Ecto neural progenitor cell (in vitro differentiated cells): Measurements from ENCODE around the gene NFATC1.

ENCODE experiments used
- DNase-seq: peaks from one replicate; pipeline ENCODE4 v3.0.0-alpha.2; 2018; ENCODE audit warnings: low spot score

The NFATC1 gene

DNA sequence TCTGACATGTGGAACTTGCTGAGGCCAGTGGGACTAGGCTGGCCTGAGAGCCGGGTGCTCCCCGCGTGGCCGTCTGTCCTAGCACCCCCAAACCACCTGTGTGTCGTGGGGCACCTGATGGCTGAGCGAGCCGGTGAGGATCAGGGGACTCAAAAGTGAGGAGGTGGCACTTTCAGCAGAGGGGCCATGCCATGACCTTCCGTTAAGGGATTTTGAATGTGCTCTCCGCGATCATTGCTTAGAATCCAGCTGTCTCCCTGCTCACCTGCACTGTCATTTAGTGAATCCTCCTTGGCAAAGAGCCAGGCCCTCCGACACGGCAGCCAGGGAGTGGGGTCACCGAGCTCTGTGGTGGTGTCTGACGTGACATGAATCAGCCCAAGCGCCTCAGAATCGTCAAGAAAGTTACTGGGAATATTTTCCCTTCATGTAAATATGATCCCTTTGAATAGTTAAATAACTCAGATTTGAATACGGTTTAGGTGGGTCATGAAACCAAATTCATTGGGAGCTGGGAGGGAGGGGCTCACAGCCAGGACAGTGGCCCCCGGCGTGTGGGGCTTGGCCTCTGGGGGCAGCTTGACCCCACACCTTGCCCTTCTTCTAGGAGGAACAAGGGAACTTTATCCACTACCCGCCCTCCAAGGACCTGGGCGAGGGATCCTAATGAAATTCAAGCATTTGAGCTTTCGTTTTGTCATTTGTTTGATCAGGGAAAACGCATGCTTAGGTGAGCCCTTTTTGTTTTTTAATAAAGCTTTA is 9.5 kb downstream of the NFATC1 start:
- no peak for DNase-seq

DNA sequence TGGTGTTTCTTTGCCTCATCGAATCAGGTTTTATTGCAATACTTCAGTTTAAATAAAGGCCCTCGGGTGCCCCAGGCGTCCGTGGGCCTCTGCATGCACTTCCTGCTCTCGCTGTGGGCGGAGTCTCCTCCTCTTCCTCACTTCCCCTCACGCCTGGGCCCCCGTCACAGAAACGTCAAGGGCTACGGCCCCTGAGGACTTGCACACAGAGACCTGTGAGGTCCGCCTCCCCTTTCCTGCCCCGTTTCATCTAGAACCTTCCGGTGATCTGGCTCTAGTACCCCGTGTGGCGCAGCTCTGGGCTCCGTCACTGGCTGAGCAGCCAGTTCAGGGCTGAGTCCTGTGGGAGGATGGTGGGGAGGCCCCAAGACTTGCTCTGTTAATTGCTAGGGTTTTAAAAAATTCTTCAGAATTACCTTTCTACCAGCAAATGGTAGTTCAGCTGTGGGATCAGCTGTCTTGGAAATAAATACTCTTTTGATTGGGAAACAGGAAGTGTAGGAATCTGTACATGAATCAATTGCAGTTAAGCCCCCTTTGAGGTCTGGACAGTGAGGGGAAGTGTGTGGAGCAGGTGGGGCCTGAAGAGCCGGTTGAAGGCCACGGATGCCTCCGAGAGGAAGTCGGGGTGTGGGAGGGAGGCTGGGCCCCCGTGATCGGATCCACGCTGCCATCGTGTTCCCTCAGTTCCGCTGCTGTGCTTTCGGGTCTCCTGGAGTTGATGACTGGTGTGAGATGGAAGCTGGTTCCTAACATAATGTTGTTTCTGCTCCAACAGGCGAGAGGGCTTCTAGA is 10.2 kb downstream of the NFATC1 start:
- DNase-seq, result no peak

DNA sequence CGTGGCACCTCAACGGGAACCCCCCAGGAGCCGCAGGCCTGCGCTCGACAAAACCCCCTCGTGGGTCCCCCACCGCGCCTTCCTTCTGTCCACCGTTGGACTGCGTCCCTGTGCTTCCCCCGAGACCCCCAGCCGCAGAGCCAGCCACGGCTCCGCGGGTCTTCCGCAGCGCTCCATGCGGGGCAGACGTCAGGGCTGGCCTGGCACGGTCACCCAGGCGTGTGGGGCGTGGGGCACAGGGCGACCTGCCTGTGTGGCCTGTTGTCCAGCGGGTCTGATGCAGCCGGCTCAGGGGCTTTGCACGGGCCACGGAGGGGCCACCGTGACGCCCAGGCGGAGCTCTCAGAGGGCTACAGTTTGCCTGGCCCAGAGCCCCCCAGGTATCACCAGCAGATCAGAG is 11.0 kb downstream of the NFATC1 start:
- DNase-seq, result no peak

DNA sequence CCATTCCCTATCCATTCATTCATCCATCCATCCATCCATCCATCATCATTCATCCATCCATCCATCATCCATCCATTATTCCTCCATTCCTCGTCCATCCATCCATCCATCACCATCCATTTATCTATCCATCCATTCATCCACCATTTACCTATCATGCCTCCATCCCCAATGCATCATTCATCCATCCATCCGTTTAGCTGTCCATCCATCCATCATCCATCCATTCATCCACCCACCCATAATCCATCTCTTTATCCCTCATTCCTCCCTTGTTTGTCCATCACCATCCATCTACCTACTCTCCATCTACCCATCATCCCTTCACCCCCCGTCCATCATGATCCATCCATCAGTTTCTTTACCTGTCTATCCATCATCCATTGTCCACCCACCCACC is 13.6 kb downstream of the NFATC1 start:
- no peak for DNase-seq

DNA sequence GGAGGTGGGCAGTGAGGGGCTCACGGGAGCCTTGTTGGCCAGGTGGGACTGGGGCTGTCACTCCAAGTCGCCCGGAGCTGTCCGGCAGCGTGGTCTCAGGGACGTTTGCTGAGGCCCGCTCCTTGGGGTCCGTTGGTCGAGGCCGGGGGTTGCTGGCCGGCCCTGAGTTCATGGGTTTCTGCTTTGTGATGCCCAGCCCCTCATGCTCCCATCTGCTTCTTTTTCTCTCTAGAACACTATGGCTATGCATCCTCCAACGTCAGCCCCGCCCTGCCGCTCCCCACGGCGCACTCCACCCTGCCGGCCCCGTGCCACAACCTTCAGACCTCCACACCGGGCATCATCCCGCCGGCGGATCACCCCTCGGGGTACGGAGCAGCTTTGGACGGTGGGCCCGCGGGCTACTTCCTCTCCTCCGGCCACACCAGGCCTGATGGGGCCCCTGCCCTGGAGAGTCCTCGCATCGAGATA is 14.5 kb downstream of the NFATC1 start:
- no peak for DNase-seq

DNA sequence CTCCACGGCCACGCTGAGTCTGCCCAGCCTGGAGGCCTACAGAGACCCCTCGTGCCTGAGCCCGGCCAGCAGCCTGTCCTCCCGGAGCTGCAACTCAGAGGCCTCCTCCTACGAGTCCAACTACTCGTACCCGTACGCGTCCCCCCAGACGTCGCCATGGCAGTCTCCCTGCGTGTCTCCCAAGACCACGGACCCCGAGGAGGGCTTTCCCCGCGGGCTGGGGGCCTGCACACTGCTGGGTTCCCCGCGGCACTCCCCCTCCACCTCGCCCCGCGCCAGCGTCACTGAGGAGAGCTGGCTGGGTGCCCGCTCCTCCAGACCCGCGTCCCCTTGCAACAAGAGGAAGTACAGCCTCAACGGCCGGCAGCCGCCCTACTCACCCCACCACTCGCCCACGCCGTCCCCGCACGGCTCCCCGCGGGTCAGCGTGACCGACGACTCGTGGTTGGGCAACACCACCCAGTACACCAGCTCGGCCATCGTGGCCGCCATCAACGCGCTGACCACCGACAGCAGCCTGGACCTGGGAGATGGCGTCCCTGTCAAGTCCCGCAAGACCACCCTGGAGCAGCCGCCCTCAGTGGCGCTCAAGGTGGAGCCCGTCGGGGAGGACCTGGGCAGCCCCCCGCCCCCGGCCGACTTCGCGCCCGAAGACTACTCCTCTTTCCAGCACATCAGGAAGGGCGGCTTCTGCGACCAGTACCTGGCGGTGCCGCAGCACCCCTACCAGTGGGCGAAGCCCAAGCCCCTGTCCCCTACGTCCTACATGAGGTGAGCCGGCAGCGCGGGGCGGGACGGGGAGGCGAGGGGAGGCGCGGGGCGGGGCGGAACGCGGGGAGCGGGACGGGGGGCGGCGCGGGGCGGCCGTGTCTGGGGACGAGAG is 15.2 kb downstream of the NFATC1 start:
- no peak for DNase-seq

DNA sequence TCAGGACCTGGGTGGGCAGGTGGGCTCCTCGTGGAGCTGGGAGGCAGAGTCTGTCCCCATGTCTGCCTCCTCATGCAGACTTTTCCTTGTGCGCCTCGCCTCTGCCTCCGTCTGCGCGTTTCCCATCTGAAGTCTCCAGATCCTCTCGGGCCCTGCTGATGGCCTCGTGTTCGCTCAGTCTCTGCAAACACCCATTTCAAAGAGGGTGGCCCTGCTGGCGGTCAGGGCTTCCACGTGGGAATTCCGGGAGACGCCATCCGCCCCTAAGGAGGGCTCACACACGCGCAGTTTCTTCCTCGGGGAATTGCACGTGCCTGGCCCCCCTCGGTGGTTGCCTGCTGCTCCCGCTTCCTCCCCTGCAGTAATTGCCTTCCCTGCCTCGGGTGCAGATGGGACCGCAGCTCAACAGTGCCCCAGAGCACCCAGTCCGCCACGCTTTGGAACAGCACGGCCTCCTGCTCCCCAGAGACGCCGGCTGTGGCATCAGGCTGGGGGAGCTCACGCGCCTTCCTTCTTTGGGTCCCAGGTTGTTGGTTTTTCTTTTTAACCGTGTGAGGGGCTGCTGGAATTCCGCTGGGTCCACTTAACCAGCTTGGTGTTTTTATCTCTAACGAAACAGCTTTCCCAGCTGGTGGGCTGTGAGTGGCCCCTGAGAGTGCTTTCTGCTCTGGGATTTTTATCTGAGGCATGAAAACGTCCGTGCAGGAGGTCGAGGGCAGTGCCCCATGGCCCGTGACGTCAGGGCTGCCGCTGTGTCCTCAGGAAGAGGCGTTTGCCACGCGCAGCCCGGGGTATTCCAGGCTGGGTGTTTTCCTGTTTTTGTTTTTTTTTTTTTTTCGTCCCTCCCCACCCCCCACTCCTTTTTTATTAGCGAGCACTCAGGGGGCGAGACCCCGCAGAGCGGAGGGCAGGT is 16.1 kb downstream of the NFATC1 start:
- no peak for DNase-seq

DNA sequence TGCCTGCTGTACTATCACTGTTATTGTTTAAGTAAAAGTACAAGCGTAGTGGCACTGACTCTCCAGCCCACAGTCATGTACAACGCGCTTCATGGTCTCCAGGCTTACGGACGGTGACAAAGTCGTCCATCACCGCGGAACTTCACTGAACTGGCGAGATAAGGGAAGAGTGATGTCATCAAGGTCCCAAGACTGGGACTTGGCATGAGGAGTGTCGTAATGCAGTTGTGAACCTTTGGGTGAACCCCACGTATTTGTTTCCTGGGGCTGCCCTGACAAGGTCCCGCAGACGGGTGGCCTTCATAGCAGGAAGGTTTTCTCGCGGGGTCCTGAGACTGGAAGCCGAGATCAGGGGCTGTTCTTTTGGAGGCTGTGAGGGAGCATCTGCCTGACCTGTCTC is 17.3 kb downstream of the NFATC1 start:
- no peak for DNase-seq

DNA sequence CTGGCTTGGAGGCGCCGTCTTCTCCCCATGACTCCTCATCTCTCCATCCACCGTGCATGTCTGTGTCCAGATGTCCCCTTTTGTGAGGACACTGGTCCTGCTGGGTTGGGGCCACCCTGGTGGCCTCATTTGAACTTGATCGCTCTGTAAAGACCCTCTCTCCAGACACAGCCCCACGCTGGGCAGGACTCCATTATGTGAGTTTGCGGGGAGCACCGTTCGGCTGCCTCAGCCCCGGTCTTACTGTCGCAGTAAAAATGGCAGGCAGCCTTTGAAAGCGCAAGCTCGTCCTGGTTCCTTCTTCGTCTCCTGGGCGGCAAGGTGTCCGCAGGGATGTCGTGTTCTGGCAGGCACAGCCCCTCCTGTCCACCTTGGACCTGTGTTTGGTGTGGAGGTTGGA is 17.7 kb downstream of the NFATC1 start:
- DNase-seq, result no peak

DNA sequence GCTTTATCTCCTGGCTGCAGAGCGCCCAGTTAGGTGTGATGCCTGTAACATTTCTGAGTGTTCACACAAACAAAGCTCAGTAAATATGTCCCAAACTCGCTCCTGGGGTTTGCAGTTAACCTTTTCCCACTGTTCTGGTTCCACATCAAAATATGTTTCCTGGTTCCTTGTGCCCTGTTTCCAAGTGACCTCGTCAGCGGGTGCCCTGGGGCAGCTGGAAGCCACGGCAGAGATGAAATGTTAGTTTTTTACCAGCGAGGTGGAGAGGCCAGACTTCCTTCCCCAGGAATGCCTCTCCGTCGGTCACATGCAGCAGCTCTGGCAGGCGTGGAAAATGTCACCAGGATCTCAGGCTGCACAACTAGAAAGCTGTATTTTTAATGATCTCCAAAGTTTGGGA is 18.2 kb downstream of the NFATC1 start:
- DNase-seq, result no peak

DNA sequence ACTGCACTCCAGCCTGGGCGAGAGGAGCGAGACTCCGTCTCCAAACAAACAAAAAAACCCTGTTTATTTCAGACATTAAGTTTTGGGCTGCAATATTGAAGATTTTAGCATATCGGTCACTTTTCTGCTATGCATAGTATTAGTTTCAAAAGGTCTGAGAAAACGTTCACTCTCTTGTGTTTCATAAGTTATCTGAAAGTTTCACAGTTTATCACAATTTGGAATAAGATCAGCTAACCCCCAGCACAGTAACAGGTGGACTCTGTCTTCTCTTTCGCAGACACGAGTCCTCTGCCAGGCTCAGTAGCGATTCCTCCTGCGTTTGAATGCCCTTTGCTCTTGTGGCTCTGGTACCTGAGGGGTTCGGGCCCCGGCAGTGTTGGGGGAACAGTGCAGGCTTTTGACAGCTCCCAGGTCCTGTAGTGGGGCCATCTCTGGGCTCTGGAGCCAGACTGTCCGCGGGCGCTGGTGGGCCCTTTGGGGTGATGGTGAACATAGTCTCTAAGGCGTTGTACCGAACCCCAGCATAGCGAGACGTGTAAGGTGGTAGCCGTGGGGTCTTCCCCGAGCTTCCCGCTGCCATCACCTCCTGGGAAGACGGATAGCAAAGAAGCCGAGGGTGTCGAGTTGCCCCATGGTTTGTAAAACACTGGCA is 20.4 kb downstream of the NFATC1 start:
- no peak for DNase-seq

DNA sequence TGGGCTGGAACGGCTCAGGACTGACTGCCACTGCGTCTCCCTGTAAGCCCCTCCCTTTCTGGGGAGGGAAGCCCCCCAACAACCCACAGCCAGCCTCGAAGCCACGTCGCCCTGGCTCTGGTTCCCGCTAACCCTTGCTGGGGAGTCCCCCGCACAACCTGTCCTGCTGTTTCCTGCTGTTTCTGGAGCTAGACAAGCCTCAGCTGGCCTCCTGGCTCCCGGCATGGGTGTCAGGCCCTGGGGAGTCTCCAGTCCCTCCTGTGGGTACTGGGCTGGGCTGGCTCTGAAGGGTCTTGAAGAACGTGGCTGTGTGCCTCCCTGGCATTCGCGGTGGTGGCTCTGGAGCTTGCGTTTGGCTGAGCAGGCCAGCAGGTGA is 20.9 kb downstream of the NFATC1 start:
- no peak for DNase-seq

DNA sequence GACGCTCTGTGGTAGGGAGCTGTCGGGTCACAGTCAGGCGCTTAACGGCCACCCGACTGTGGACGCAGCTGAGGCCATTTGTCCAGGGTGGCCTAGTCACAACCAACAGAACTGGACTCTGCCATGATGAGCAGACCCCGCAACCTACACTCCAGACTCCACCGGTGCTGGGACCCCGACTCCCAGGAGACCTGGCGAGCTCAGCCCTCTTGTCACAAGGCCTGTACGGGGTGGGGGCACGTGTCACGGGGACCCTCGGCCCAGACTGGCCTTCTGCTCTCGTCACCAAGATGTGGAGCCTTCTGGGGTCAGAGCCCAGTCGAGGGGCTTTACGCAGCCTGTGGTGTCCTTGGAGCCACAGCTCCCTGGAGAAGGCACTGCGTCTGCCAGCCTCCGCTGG is 22.5 kb downstream of the NFATC1 start:
- DNase-seq, result no peak

DNA sequence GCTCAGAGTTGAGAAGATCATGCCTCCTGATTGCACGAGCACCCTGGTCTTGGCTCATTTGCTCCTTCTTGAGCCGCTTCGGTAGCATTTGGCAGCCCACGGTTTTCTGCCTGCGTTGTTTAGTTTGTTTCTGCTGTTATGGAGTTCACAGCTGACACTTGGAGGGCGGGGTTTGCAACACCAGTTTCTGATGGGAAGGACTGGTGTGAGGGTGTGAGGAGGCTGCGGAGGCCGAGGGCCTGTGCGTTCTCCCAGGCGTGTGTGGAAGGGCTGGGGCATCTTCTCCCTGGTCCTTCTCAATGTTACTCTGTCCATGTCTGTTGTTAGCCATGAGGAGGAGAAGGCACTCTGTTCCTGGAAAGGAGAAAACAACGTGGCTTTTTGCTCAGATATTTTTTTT is 22.9 kb downstream of the NFATC1 start:
- DNase-seq, result no peak

DNA sequence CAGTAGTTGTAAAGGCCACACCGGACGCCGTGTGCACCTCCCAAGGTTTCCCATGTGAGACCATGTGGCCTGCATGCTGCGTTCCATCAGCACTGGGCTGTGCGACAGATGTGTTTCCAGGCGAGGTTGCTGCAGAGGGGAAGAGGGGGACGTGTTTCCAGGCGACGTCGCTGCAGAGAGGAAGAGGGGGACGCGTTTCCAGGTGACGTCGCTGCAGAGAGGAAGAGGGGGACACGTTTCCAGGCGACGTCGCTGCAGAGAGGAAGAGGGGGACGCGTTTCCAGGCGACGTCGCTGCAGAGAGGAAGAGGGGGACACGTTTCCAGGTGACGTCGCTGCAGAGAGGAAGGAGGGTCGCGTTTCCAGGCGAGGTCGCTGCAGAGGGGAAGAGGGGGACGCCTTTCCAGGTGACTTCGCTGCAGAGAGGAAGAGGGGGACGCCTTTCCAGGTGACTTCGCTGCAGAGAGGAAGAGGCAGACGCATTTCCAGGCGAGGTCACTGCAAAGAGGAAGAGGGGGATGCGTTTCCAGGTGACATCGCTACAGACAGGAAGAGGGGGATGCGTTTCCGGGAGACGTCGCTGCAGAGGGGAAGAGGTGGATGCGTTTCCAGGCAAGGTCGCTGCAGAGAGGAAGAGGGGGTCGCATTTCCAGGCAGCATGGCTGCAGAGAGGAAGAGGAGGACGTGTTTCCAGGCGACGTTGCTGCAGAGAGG is 24.5 kb downstream of the NFATC1 start:
- DNase-seq, result no peak

DNA sequence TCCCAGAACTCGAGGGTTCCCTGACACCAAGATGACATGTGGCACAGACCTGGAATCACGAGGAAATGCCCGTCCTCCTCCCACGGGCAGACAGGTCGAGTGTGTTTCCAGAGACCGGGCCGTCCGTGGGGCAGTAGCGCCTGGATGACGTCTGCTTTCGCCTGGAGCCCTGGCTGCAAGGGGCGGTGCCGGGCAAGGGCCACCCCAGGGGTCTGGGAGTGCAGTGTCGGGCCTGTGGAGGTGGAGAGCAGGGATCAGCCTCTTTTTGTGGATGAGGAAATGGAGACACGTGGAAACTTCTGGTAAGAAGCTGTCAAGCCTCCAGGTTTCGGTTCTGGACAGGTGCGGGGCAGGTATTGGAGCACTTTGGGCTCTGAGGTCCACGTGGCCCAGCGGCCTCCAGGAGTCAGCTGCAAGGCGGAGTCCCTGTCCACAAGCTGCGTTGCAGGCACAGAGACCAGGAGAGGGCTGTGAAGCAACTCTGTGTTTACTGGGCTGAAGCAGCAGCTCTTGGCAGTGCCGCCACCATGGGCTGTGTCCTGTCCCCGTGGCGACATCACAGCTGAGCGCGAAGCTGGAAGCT is 25.6 kb downstream of the NFATC1 start:
- no peak for DNase-seq

DNA sequence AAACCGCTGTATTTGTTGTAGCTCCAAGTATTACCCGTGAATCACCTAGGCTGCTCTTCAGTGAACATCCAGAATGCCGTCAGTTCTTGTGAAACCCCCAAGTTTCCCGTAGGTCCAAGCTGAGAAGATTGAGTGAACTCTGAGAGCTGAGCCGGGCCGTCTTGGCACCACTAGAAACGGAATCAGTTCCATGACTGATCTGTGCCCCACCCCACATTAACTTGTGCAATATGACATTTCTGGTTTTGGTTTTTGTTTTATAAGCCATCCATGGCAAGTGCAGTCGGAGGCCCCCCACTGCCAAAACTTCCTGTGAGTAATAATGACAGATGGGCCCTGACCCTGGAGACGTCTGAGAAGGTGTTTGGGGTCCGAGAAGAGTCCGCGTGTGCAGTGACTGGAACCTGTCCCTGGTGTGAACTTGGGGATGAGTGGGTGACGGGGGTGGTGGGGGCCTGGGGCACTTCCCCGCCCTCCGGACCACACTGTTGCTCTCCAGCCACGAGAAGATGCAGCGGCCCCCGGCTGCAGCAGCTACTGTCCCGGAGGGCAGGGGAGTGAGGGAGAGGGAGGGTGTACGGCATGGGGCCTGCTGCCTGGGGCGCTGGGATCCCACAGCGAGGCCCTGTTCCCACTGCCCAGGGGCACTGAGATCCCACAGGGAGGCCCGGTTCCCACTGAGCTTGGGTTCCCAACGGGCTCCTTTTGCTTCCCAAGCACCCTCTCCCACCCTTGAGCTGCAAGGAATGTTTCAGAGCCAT is 26.5 kb downstream of the NFATC1 start:
- no peak for DNase-seq

DNA sequence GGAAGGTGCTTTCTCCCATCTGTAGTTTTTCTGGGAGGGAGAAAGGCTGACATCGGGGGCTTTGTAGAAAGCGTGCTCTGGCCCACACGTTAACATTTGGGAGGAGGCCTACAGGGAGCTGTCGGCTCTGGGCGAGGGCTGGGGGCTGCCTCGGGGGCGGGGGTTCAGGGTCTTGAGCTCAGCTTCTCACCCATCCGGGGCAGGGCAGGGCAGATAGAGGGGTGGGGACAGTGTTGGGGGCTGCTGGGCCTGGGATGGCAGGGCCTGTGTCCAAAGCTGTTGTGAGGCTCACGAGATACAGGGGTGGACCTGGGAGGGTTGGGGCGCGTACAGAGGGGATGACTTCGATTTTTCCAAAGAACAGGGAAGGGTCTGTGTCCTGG is 27.0 kb downstream of the NFATC1 start:
- DNase-seq, result no peak
